Measurements from ENCODE around the gene SORBS1.

SORBS1 gene

DNA sequence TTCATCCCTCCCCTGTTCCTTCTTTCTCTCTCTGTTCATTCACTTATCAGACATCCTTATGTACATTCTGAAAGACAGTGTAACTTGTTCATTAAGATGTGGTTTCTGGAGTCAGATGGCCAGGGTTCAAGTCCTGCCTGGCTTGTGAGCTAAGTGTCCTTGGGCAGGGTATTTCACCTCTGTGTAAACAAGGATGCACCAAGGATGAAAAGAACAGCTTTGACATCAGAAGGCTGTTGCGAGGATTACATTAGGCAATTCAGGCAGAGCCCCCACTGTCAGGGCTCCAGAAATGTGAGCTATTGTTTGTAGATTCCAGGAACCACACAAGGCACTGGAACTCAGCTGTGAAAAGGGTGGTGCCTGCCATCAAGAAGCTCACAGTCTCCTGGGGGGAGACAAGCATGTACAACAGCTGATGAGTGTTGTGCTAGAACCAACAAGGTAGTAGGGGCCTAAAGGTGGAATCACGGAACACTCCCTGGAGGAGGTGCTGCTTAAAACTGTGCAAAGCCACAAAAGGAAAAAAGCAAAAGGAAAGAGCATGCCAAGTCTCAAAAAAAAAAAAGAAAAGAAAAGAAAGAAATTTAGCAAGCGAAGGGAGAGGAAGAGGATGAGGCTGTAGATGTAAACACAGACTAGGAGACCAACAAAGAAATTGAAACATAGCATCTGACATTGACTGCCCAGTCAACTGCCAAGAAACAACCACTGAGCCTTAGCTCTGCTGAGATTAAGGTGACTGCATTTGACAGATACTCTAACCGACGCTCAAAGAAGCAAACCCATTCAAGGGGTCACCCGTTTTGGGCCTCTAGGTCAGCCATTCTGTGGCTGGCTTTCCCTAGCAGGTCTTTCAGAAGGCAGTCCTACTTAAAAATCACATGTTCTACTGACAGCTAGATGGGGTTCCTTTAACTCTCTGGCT lies 282.8 kb downstream of the SORBS1 start:
- DNase-seq (ENCODE audit: low read depth in 2 of 2): peak; percentile 87 to 92
- H3K4me3 ChIP-seq (replicated peaks in 1 of 2; ENCODE audit: low read depth in 2 of 2, low read length in 2 of 2): no peak overlapping the region
- TF ChIP-seq, protein P1, sequence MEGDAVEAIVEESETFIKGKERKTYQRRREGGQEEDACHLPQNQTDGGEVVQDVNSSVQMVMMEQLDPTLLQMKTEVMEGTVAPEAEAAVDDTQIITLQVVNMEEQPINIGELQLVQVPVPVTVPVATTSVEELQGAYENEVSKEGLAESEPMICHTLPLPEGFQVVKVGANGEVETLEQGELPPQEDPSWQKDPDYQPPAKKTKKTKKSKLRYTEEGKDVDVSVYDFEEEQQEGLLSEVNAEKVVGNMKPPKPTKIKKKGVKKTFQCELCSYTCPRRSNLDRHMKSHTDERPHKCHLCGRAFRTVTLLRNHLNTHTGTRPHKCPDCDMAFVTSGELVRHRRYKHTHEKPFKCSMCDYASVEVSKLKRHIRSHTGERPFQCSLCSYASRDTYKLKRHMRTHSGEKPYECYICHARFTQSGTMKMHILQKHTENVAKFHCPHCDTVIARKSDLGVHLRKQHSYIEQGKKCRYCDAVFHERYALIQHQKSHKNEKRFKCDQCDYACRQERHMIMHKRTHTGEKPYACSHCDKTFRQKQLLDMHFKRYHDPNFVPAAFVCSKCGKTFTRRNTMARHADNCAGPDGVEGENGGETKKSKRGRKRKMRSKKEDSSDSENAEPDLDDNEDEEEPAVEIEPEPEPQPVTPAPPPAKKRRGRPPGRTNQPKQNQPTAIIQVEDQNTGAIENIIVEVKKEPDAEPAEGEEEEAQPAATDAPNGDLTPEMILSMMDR (IDR thresholded peaks at IDR 0.05; ENCODE audit: low read depth, low read length): no peak

GRCh38 chr10:95277614-95278013 lies 283.6 kb downstream of the SORBS1 start:
- TF ChIP-seq, protein P1 (IDR thresholded peaks at IDR 0.05; ENCODE audit: low read depth, low read length): no peak
- DNase-seq (ENCODE audit: low read depth in 2 of 2): no peak
- no peak overlapping the region for H3K4me3 ChIP-seq (replicated peaks in 1 of 2; ENCODE audit: low read depth in 2 of 2, low read length in 2 of 2)

DNA sequence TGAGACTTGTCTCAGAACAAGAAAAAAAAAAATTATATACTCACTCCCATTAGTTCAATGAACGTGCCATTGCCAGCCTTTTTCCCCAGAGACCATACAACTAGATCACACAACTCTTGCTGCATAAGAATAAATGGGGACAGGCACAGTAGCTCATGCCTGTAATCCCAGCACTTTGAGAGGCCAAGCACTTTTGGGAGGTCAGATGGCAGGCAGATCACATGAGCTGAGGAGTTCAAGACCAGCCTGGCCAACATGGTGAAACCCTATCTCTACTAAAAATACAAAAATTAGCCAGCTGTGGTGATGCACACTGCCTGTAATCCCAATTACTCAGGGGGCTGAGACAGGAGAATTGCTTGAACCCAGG lies 284.0 kb downstream of the SORBS1 start:
- no peak overlapping the region for H3K4me3 ChIP-seq (replicated peaks in 1 of 2; ENCODE audit: low read depth in 2 of 2, low read length in 2 of 2)
- no peak for DNase-seq (ENCODE audit: low read depth in 2 of 2)
- TF ChIP-seq, protein P1 (IDR thresholded peaks at IDR 0.05; ENCODE audit: low read depth, low read length): no peak

DNA sequence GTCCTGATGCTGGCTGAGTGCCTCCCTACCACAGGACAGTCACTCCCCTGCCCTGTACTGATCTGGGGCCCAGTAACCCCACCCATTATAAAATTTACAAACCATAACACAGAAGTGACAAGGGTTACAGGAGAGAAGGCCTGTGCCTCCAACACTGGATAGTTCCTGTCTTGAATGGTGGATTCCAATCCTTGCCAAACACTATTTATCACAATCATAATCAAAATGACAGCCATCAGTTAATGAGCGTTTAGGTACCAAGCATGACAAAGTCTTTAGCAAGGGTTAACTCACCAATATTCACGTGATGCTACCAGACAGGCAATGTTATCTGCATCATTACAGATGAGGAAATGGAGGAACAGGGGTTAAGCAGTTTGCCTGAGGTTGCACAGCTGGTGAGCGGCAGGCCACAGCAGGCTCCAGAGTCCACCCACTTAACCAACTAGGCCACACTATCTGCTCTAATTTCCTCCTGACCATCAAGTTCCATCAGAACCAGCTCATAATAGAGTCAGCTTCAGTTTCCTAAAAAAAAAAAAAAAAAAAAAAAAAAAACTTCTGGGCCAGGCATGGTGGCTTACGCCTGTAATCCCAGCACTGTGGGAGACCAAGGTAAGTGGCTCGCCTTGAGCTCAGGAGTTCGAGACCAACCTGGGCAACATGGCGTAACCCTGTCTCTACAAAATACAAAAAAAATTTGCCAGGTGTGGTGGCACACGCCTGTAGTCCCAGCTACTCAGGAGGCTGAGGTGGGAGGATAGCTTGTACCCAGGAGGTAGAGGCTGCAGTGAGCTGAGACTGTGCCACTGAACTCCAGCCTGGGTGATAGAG lies 284.6 kb downstream of the SORBS1 start:
- DNase-seq (ENCODE audit: low read depth in 2 of 2): peak in 1 of 2 donors; percentile 63
- TF ChIP-seq, protein P1 (IDR thresholded peaks at IDR 0.05; ENCODE audit: low read depth, low read length): no peak

GRCh38 chr10:95275726-95276366 lies 285.3 kb downstream of the SORBS1 start:
- TF ChIP-seq, protein P1 (IDR thresholded peaks at IDR 0.05; ENCODE audit: low read depth, low read length): no peak
- DNase-seq (ENCODE audit: low read depth in 2 of 2): peak; percentile 67 to 80
- H3K4me3 ChIP-seq (replicated peaks in 1 of 2; ENCODE audit: low read depth in 2 of 2, low read length in 2 of 2): no peak overlapping the region

More for the DNA sequence above, 284.6 kb downstream of the SORBS1 start:
- H3K4me3 ChIP-seq (replicated peaks in 1 of 2; ENCODE audit: low read depth in 2 of 2, low read length in 2 of 2): no peak overlapping the region

Measured in cardiac fibroblast (primary cell).